Esophagus mucosa (tissue), 1 donor: ENCODE results near the gene PTOV1. TPM values are rescaled to one million over a fixed set of nuclear protein-coding genes. Genes with fewer than 3 reads are reported as not detected.
"Not testable (repeated sequence)": the region's sequence is repeated elsewhere in the genome, so short reads cannot be mapped to it uniquely, and the experiment has no call there.

Experiments
- ATAC-seq: fragments of 200-7000 bp; cut with Tn5 transposase; one replicate; pipeline ENCODE4 v1.9.1; 2020
- total RNA-seq: library from RNA; stranded (reverse); gene quantifications from one replicate; pipeline ENCODE4 v1.2.4, GENCODE V29; 2023
- donor health status: DM: yes; HTN: yes; CAD: no.

The PTOV1 gene
- total RNA-seq, 1 donor from 2014 or later: 58.5 TPM

DNA sequence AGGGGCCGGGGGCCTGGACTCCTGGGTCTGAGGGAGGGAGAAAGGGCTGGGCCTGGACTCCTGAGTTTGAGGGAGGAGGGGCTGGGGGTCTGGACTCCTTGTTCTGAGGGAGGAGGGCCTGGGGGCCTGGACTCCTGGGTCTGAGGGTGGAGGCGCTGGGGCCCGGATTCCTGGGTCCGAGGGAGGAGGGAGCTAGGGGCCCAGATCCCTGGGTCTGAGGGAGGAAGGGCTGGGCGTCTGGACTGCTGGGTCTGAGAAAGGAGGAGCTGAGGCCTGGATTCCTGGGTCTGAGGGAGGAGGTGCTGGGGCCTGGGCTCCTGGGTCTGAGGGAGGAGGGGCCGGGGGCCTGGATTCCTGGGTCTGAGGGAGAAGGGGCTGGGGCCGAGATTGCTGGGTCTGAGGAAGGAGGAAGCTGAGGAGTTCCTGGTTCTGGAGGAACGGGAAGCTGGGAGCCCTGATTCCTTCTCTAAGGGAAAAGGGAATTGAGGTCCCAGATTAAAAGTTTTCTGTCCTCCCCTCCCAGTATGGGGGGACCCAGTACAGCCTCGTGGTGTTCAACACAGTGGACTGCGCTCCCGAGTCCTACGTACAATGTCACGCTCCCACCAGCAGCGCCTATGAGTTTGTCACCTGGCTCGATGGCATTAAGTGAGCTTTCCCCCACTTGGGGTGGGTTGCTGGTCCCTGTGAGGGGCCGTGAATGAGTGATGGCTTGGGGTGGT, 32.1 kb upstream of the PTOV1 start:
- ATAC-seq: no peak

DNA sequence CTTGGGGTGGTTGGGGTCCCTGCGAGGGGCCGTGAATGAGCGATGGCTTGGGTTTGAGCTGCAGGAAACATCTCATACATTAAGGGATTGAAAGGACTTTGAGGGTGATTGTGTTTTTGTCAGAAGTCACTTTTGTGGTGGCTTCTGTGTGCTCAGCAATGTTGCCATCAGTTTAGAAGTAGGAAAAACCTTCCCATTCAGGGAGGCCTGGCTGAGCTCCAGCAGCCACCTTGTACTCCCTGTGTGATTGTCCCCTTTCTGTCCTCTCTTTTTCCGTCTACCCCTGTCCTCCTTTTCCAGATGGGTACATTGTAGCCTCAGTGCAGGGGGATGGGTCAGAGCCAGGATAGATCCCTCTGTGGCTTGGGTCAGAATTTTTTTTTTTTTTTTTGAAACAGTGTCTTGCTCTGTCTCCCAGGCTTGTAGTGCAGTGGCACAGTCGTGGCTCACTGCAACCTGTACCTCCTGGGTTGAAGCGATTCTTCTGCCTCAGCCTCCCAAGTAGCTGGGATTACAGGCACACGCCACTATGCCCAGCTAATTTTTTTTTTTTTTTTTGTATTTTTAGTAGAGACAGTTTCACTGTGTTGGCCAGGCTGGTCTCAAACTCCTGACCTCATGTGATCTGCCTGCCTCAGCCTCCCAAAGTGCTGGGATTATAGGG, 31.4 kb upstream of the PTOV1 start:
- not testable (repeated sequence) for ATAC-seq

DNA sequence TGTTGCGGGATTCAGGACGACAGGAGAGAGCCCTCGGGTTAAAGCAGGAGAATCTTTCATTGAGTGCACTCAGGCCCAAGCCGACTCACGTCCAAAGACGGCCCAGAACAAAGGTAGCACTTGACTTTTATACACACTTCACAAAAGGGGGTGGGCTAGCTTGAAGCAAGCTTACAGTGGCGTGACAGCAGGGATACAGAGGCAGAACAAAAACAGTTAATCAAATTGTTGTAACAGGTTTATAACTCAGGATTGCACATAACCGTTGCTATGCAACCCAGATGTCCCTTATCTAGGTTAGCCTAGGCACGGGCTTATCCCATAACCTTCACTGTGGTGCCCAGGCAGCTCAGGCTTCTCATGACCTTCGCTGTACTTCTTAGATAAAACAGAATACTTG, 30.8 kb upstream of the PTOV1 start:
- ATAC-seq: no peak

DNA sequence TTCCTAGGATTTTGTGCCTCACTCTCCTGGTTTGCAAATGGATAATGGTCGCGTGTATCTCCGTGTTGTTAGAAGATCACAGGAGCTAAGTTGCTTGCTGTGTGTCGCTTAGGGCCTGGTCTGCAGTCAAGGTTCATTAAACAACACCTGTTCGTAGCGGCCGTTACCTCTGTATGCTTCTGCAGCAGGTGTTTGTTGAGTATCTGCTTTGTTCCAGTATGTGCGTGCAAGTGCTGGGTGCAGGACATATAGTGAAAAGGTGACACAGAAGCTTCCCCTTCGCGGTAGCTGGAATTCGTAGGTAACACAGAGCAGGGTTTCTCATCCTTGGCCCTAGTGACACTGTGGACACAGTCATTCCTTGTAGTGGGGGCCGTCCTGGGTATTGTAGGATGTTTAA, 27.5 kb upstream of the PTOV1 start:
- ATAC-seq: no peak

DNA sequence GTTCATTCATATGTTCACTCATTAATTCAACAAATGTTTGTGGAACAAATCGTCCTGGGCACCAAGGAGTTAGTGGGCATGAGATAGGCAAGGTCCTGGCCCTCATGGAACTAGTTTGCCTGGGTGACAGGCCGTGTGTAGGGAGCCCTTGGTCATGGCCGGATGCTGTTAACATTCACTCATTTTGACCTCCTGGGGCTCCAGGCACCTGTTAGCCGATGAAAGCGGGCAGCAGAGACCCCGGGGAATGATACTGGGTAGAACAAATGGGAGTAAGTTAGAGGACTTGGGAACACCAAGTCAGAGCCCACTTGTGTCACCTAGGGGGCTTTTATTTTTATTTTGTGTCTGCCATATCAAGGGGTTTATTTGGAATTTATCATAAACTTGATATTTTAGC, 26.3 kb upstream of the PTOV1 start:
- ATAC-seq: no peak

DNA sequence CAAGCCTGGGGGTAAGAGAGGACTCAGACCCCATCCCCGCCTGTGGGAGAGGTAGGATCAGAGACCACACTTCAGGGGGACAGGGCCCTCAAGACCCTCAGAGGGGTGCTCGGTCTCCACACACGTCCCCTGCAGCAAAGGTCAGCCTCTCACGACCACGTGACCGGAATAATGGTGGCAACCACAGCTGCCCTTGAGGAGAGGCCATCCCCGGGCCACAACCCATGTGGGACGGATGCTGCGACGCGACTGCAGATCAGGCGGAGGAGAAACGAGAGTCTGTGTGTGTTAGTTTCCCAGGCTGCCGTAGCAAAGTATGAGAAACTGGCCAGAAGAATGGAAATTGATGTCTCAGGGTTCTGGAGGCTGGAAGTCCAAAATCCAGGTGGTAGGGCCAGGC, 23.9 kb upstream of the PTOV1 start:
- ATAC-seq: no peak

DNA sequence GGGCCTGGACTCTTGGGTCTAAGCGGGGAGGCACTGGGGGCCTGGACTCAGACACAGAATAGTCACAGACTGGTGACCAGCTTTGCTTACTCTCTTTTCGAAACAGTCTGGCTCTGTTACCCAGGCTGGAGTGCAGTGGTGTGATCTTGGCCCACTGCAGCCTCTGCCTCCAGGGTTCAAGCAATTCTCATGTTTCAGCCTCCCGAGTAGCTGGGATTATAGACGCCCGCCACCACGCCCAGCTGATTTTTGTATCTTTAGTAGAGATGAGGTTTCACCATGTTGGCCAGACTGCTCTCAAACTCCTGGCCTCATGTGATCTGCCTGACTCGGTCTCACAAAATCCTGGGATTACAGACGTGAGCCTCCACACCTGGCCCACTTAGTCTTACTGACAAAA, 21.8 kb upstream of the PTOV1 start:
- no peak for ATAC-seq

DNA sequence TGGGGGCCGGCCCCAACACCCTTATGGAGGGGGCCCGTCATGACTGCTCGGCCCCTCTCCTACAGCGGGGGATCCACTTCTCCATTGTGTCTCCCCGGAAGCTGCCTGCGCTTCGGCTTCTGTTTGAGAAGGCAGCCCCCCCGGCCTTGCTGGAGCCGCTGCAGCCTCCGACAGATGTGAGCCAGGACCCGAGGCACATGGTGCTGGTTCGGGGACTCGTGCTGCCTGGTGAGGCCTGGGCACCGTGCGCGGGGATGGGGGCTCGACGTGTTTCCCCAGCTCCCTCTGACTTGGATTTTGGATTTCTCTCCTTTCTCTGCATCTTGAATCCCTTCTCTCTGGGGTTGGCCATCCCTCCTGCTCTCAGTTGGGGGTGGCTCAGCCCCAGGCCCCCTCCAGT, 21.2 kb upstream of the PTOV1 start:
- no peak for ATAC-seq

DNA sequence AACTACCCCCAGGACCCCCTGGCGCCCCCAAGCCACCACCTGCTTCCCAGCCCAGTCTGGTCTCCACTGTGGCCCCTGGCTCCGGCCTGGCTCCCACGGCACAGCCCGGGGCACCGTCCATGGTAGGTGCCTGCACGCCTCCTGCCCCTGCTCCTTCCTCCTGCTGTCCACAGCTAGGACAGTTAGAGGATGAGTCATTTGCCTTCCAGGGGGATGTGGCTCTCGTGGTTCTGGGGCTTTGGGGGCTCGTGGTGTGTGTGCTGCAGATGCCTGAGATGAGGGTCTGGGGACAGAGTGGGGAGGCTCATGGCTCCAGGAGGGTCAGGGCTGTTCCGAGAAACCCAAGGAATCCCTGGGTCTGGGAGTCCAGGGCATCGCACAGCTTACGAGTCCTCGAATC, 20.2 kb upstream of the PTOV1 start:
- ATAC-seq: no peak

DNA sequence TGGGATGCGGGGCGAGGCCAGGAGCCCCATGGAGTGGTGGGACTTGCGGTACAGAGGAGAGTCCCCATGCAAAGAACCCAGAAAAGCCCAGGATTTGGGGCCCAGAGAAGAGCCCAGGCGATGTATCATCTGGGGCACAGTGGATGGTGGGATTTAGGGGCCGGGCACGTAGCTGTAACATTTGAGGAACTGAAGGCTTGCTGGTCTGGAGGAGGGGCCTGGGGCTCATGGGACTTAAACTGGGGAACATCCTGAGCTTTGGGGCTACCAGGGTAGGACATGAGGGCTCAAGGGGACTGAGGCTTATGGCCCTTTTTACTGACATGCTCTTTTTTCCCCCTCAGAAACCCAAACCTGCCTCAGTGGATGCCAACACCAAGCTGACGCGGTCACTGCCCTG, 19.4 kb upstream of the PTOV1 start:
- no peak for ATAC-seq

DNA sequence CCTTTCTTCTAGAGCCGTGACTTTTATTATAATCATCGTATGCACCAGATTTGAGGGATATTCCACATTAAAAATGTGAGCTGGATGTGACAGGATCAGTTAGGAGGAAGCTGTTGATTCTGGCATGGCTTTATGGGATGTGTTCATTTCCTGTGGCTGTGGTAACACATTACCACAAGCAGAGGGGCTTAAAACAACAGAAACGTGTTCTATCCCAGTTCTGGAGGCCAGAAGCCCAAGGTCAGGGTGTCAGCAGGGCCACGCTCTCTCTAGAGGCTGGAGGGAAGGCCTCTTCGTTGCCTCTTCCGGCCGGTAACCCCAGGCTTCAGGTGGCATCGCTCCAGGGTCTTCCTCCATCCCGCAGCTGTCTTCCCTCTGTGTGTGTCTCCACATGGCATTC, 18.4 kb upstream of the PTOV1 start:
- no peak for ATAC-seq

DNA sequence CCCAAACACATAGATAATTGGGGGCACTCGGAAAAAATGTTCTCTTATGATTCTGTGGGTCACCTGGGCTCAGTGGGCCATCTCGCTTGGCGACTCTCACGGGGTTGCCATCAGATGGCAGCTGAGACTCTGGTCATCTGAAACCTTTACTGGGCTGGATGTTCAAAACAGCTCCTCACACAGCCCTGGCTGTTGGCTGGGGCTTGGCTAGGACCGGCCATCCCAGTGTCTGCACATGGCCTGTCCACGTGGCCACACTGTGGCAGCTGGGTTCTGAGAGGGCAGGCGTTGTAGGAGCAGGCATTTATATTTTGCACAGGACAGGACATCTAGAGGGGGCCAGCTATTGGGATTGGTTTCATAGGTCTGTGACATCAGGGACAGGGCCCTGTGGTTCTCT, 17.4 kb upstream of the PTOV1 start:
- no peak for ATAC-seq

DNA sequence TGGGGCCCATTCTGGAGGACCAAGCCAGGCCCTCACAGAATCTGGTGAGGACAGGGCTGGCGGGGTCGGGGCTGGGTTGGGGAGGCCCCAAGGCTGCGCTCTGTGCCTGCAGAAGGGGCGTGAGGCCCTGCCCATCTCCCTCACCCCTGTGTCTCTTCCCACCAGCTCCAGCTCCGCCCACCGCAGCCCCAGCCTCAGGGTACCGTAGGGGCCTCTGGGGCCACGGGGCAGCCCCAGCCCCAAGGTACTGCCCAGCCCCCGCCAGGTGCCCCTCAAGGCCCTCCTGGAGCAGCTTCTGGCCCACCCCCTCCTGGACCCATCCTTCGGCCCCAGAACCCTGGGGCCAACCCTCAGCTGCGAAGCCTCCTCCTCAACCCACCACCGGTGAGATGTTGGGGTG, 15.4 kb upstream of the PTOV1 start:
- ATAC-seq: no peak

DNA sequence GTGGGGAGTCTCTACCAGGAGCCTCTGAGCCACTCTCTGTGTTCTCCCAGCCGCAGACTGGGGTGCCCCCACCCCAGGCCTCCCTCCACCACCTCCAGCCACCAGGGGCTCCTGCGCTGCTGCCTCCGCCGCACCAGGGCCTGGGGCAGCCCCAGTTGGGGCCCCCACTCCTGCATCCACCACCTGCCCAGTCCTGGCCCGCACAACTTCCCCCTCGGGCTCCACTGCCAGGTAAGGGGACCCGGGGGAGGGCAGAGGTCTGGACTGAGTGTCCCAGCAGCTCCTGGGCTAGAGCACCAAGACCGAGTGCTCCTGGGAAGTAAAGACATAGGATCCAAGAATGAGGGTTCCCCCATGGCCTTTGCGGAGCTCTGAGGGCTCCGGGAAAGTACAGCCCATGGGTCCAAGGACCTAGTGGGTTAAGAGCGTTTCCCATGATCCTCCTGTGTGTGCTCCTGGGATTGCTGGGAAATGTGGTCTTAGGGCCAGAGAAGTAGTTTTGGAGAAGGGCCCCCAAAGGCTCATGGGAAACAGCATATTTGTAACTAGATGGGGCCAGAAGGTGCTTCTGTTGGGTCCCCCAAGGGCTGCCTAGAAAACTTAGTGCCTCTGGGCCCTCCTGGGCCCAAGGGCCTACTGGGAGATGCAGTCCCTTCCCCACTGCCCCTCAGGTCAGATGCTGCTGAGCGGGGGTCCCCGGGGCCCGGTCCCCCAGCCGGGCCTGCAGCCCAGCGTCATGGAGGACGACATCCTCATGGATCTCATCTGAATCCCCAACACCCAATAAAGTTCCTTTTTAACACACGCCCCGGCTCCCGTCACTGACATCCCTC, 14.6 kb upstream of the PTOV1 start:
- ATAC-seq: no peak

DNA sequence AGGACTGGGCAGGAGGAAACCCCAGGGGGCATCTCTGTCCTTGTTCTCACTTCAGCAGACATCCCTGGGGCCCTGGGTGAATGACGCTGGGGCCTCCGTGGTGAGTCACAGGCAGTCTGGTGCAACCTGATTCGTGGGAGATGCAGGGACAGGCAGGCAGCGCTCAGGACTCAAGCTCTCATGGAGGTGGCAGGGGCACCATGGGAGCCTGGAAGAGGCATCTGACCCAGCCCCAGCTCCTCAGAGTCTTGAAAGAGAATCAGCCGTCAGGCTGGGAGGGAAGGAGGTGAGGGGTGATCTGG, 14.0 kb upstream of the PTOV1 start:
- no peak for ATAC-seq

DNA sequence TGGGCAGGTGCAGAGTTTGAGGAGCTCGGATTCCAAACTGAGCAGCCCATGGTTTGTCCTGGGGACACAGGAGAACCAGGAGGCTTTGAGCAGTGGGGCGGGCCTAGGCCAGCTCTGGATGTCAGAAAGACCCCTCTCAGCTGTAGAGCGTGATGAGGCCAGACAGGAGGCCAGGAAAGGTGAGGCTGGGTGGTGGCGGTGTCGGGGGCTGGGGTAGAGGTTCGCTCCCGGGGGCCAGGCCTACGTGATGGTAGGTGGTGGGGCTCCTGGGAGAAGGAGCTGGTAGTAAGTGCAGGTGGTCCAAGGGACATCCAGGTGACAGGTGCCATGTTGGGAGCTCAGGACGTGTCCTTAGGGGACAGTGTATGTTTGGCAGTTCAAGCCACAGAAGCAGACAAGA, 13.5 kb upstream of the PTOV1 start:
- ATAC-seq: no peak

DNA sequence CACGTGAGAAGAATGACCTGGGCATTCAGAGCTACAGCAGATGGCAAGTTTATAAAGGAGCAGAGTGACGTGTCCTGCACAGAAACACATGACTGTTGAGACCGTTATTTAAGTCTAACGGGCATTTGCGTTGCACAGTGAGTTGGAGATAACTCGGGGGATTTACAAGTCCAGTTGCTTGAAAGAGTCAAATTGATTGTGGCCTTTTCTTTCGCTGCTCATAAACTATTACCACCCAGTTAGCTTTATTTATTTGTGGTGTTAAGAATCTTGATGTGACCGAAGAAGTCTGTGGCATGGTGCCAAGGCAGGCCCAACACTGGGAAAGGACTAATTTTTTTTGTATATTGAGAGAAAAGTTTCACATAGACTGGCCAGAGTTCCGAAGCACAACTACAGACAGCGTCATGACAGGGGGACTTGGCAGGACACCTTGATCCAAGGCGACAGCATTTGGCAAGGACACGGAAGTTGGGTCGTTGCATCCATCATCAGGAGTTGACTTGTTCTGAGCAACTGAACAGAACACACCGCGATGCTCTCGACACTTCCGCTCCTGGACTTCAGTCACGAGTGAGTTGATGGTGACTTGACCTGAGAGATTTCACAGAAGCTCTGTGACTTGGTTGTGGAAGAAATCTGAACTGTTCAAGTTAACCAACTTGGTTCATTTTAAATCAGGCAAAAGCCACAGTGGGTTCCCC, 11.9 kb upstream of the PTOV1 start:
- no peak for ATAC-seq

DNA sequence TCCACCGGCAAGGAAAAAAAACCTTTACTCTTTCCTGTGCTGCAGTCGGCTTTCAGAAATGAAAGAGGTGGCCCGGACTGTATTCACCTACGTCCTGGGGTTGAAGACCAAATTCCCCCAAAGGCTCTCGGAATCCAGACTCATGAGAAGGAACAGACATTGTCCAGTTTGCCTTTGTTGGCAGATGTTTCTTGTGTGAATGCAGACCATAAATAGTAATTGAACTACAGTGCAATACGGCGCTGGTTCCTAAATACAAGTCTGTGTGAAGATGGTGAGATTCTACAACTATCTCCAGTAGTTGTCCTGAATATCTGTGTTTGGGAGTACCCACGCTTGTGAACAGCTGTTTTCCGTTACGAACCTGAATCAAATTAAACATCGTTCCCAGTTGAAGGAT, 11.2 kb upstream of the PTOV1 start:
- ATAC-seq: no peak

DNA sequence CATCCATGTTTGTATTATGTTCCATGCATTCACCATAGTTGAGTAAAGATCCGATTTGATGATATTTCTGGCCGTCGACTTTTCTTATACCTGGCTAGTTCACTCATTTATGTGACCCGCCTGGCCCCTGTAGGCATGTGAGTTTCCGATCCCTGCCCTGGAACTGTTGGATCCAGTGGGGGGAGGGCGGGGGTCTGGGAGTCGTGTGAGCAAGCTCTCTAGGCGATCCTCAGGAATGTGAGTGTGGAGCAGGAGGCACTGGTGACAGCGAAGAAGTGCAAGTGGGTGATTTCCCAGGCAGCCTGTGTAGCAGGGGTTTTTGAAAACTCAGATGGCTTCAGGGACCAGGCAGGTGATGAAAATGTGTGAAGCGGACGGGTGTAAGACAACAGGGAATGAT, 10.6 kb upstream of the PTOV1 start:
- ATAC-seq: no peak

DNA sequence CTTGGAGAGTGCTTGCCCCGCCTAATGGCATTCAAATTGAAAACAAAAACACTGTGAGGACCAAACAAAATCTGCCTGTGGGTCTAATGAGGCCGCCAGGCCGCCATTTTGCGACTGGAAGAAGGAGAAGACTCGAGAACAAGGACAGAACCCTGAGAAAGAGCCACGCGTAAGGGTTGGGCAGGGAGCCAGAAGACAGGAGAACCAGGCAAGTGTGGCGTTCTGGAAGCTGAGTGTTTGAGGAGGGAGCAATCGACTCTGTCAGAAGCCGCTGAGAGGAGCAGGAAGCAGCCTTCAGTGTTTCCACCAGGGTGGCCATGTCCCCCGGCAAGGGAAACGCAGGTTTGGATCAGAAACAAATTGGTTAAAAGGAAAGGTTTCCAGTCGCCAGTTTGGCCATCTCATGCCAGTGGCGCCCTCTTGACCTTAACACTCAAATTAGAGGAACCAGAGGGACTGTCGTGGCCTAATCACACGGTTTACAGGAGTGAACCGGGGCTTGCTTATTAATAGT, 10.2 kb upstream of the PTOV1 start:
- no peak for ATAC-seq

DNA sequence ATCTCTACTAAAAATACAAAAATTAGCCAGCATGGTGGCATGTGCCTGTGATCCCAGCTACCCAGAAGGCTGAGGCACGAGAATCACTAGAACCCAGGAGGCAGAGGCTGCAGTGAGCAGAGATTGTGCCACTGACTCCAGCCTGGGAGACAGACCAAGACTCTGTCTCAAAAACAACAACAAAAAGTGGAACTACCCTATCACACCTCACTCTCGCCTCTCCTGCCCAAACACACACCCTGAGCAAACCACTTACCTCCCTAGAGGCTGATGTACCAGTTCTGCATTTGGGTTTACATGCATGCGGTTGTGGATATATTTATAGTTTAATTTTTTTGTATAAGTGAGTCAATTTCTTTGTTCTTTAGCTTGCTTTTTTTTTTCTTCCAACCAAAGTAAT, 7.7 kb upstream of the PTOV1 start:
- ATAC-seq: peak; percentile 28

DNA sequence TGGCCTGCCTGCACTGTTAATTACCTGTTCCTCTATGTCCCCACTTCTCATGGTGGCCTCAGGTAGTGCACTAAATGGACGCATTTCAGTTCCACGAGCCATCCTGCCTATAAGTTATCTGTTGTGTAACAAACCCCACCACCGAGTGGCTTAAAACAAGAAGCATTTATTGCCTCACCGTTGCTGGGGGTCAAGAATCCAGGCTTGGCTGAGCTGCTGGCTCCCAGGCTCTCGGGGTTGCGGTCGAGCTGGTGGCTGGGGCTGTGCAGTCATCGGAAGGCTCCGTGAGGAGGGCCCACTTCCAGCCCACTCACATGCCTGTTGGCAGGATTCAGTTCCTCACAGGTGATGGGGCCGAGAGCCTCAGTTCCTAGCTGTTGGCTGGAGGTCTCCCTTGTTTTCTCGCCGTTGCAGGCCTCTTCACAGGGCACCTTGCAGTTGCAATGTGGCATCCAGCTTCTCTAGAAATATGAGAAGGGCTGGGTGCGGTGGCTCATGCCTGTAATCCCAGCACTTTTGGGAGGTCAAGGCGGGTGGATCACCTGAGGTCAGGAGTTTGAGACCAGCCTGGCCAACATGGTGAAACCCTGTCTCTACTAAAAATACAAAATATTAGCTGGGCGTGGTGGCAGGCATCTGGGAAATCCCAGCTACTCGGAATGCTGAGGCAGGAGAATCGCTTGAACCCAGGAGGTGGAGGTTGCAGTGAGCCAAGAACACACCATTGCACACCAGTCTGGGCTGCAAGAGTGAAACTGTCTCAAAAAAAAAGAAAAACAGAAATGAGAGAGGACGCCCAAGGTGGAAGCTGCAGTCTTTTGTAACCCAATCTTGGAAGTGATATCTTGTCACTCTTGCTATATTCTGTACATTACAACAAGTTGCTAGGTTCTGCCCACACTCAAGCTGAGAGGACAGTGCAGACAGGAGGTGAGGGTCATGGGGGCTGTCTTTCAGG, 6.5 kb upstream of the PTOV1 start:
- no peak for ATAC-seq
